GM10266 (cell line): ENCODE measurements around the gene PLPP1.

Source experiments
- DNase-seq: peaks from one replicate; pipeline ENCODE4 v3.0.0; 2012; ENCODE audit errors: extremely low spot score
- CTCF ChIP-seq: IDR thresholded peaks from 2 replicates; pipeline ENCODE4 v1.5.1; 2012; ENCODE audit warnings: mild to moderate bottlenecking, low read depth; ENCODE audit not compliant: control insufficient read depth, insufficient read depth; ENCODE audit errors: missing control alignments

The PLPP1 gene

GRCh38 chr5:55520117-55520839, 14.5 kb downstream of the PLPP1 start:
- no peak for DNase-seq
- TF ChIP-seq CTCF = no peak

- DNase-seq = no peak
- TF ChIP-seq CTCF = no peak
Measured at GRCh38 chr5:55518831-55519390, 15.9 kb downstream of the PLPP1 start.

GRCh38 chr5:55517804-55518203, 17.0 kb downstream of the PLPP1 start:
- TF ChIP-seq CTCF = no peak
- no peak for DNase-seq

- TF ChIP-seq CTCF = no peak
Measured at GRCh38 chr5:55511010-55511409, 23.8 kb downstream of the PLPP1 start.

GRCh38 chr5:55510523-55510880, 24.3 kb downstream of the PLPP1 start:
- TF ChIP-seq CTCF = no peak
- DNase-seq = no peak

More at GRCh38 chr5:55511010-55511409, 23.8 kb downstream of the PLPP1 start:
- DNase-seq = no peak

GRCh38 chr5:55509796-55510522, 24.8 kb downstream of the PLPP1 start:
- no peak for DNase-seq
- TF ChIP-seq CTCF = no peak

GRCh38 chr5:55509097-55509496, 25.7 kb downstream of the PLPP1 start:
- no peak for TF ChIP-seq CTCF
- DNase-seq = no peak
